LNCAP (cell line): ENCODE data around the gene BLOC1S4.

Experiments used
- TF ChIP-seq, protein P1 (sequence below): fragments of 450-650 bp; IDR thresholded peaks from 2 replicates; pipeline ENCODE4 v1.5.1; 2017; ENCODE audit warnings: mild to moderate bottlenecking

Gene BLOC1S4

DNA sequence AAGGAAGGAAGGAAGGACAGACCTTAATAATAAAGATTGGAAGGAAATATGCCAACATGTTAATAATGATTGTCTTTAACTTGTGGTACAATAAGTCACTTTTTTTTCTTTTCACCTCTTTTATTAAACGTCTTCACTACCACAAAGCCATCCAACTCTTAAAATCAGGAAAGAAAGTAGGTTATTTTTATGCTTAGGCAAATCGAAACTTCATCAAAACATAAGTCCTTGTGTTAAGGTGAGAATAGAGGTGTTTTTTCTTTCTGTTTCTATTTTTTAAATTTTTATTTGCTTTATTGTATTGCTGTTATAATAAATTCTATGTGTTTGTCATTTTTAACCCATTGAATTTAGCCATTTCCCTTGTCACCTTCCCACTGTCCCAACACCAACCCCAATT is 26.5 kb downstream of the BLOC1S4 start:
- TF ChIP-seq, protein P1, sequence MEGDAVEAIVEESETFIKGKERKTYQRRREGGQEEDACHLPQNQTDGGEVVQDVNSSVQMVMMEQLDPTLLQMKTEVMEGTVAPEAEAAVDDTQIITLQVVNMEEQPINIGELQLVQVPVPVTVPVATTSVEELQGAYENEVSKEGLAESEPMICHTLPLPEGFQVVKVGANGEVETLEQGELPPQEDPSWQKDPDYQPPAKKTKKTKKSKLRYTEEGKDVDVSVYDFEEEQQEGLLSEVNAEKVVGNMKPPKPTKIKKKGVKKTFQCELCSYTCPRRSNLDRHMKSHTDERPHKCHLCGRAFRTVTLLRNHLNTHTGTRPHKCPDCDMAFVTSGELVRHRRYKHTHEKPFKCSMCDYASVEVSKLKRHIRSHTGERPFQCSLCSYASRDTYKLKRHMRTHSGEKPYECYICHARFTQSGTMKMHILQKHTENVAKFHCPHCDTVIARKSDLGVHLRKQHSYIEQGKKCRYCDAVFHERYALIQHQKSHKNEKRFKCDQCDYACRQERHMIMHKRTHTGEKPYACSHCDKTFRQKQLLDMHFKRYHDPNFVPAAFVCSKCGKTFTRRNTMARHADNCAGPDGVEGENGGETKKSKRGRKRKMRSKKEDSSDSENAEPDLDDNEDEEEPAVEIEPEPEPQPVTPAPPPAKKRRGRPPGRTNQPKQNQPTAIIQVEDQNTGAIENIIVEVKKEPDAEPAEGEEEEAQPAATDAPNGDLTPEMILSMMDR = no peak

DNA sequence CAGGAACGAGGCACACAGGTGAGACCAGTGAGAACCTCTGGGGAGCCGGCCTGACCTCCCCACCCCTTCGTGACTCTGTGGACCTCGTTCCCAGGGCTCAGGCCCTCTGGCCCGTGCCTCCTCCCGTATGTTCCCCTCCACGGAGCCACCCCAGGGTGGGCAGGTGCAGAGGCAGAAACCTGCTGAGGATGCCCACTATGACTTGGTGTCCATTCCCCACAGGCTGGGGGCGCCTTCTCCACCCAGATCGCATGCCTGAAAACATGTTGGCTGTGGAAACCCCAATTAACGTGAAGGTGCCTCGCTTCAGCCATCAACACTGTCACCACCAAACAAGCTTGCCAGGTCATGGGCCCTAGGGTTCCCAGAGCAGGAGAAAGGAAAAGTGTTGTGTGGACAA is 27.0 kb downstream of the BLOC1S4 start:
- TF ChIP-seq, protein P1 = no peak

DNA sequence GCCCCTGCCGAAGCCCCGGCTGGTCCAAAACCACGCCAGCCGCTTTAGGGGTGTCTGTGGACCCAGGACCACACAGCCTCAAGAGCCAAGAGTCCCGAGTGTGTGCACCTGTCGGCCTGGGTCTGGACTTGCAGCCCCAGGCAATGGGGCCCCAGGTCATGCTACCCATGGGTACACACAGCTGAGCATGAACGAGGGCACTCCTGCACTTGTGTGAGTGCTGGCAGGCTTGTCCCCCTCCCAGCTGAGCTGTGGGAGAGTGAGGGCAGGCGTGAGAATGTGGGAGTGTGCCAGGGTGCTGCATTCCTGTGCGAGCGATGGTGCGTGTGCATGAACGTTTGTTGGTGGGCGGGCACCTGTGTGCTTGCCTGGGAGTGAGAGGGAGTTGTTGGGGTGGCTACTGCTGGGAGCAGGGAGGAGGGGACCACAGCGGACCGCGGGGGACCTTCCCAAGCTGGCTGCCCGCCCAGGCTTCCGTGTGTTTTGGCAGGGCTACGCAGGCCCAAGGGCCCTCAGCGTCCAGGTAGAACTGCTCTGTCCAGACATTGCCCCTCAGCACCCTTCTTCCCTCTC is 30.8 kb downstream of the BLOC1S4 start:
- TF ChIP-seq, protein P1 = no peak

DNA sequence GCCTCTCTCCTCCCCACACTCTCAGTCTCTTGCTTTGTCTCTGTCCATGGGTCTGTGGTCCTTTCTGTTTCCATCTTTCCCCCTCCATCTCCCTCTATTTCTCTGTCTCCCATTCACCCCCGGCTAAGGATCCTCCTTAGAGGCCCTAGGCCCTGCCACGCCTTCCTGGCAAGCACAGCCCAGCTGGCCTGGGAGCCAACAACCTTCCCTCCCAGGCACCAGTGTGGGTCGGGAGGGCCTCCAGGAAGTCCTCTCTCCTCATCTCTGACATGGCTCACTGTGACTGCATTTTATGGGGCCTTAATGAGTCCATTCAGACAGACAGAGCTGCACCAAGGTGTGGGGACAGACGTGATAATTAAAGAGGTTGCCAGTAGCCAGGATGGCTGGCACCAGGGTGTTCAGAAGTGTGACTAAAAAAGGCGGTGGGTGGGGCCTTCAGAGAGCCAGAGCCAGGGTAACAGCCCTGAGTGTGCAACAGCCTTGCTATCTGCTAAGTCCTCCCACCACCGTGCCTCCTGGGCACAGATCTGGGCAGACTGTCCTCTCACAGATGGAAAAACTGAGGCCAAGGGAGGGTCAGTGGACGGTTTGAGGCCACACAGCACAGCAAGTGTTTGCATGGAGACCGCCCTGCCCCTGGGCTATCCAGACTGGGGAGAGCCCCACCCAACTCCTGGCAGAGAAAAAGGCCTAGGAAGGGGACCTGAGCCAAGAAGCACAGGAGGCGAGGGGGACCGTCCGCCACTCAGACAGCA is 31.5 kb downstream of the BLOC1S4 start:
- TF ChIP-seq, protein P1 = no peak

DNA sequence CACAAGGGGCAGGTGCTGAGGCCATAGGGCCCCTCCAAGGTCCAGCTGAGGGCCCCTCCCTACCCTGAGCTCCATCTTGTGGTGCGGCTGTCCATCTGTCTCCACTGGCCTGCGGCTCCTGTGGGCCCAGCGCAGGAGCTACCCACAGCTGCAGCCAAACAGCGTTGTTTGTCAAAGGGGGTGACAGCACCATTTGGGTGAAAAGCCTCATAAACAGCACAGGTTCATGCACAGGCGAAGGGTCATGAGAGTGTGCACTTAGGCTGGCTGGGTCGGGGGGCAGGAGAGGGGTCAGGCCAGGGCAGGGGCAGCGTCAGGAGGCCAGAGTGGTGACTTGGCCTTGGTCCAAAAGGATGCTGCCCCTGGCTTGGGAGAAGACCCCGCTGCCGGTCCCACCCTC is 32.3 kb downstream of the BLOC1S4 start:
- TF ChIP-seq, protein P1 = no peak

DNA sequence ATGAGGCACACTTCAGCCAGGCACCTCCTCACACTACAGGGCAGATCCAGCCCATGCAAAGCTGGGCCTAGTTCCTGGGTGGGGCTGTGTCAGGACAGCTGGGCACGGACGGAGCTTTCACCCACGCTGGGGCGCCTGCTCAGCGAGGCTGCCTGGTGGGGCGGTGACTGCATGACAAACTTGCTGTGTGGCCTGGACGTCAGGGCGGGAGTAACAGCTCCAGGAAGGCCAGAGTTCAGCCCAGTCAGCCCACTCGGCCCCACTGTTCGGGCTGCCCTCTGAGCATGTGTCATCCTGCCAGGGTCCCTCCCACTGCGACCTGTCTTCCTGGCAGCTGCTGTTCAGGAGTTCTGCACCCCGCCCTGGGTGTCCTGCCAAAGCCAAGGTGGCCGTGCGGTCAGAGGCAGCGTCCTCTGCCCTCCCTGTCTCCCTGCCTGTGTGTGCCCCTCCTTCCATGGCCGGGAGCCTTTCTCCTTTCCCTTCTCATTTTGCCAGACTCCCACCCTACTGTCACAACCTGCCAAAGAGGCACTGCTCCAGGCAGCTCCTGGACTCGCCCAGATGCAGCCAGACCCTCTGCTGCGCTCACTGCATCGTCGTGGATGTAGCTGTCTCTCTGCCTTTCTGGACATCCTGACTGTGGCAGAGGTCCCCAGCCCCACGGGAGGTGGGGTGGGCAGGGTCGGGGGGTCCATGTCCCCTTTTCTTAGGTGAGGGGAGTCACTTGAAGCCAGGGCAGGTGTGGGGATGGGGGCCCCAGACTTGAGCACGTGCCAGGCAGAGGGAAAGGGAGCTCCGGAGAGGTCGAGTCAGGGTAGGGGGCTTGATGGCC is 33.6 kb downstream of the BLOC1S4 start:
- TF ChIP-seq, protein P1 = no peak

DNA sequence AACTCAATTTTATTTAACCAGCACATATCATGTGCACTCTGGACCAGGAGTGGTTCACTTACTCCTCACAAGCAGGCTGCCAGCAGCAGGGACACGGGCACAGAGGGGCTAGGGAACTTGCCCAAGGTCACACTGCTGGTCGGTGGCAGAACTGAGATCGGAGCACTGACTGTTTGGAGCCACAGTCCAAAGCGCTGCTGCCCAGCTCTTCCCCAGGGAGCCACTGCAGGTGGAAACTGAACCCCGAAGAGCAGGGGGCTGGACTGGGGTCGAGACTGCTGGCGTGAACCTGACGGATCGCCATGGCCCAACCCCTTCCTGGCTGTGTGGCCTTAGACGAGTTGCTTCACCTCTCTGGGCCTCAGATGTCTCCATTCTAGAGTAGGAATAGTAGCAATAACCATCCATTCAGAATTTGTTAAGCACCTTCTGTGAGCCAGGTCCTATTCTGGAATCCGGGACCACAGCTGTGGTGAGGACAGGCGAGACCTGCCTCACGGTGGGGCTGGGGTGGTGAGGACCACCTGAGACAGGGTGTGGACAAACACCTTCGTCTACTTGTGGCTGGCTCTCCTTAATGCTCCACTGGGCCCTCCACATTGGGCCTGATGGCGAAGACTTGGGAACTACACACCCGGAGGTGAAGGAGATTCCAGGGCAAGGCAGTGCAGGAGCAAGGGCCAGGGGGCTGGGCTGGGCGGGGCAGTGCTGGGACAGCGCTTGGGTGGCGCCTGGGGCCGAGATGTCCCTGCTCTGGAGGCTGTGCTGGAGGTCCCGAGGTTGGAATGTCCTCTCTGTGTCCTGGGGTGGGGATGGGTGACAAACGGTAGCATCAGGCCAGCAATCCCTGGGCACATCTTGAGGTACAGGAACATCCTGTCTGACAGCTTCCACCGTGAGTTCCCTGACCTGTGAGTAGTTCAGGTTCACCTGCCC is 34.6 kb downstream of the BLOC1S4 start:
- TF ChIP-seq, protein P1 = no peak
